Astrocyte (in vitro differentiated cells and primary cell): ENCODE data around the gene HSD11B1.

ENCODE experiments used
- EZH2 ChIP-seq: IDR thresholded peaks from 2 replicates; pipeline ENCODE4 v1.6.1; 2012; ENCODE audit warnings: mild to moderate bottlenecking, low read length, inconsistent platforms; ENCODE audit not compliant: insufficient read depth
- TF ChIP-seq, protein P1 (sequence below): IDR thresholded peaks from 2 replicates; pipeline ENCODE4 v1.5.1; 2011; ENCODE audit warnings: low read depth, mild to moderate bottlenecking, inconsistent platforms, low read length, moderate library complexity; ENCODE audit not compliant: insufficient read depth

DNA sequence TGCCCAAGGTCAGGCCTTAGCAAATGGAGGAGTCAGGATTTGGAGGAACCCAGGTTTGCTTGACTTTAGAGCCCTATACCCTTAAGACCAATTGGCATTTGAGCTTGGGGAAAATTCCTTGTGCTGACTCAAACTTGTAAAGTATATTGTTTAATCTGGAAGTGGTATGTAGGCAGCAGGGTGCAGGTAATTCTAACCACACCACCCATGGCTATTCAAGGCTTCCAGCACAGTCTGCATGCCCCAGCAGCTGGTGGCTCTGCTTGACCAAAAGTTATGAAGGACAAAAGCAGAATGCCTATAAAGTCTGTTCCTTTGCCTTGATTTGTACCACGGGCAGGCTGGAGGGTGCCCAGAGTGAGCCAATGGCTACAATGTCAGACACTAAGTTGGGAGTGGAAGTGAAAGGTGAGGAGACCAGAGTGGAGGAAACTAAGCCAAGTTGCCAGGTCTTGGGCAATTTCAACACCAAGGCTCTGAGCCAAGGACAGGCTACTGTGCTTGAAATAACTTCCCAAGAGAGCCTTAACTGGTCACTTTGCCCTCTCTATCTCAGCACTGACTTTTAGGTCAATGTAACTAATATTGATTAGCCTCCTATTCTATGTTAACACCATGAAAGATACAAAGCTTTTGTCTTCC is 34.1 kb upstream of the HSD11B1 start:
- TF ChIP-seq, protein P1, sequence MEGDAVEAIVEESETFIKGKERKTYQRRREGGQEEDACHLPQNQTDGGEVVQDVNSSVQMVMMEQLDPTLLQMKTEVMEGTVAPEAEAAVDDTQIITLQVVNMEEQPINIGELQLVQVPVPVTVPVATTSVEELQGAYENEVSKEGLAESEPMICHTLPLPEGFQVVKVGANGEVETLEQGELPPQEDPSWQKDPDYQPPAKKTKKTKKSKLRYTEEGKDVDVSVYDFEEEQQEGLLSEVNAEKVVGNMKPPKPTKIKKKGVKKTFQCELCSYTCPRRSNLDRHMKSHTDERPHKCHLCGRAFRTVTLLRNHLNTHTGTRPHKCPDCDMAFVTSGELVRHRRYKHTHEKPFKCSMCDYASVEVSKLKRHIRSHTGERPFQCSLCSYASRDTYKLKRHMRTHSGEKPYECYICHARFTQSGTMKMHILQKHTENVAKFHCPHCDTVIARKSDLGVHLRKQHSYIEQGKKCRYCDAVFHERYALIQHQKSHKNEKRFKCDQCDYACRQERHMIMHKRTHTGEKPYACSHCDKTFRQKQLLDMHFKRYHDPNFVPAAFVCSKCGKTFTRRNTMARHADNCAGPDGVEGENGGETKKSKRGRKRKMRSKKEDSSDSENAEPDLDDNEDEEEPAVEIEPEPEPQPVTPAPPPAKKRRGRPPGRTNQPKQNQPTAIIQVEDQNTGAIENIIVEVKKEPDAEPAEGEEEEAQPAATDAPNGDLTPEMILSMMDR = no peak
- no peak for TF ChIP-seq EZH2
